H7 (cell line): ENCODE measurements around the gene QSOX1. TPM values are rescaled to one million over a fixed set of nuclear protein-coding genes. Genes with fewer than 3 reads are reported as not detected.

Source experiments
- DNase-seq: peaks from one replicate; pipeline ENCODE4 v3.0.0; 2012
- H3K27me3 ChIP-seq: 2 replicates; pipeline ENCODE4 v1.6.0; 2011; ENCODE audit warnings: mild to moderate bottlenecking, low read length; ENCODE audit not compliant: control insufficient read depth, insufficient read depth
- H3K36me3 ChIP-seq: replicated peaks from 2 replicates; pipeline ENCODE4 v1.5.1; 2011; ENCODE audit warnings: low read length; ENCODE audit not compliant: control insufficient read depth, insufficient read depth
- H3K4me3 ChIP-seq: 2 replicates; pipeline ENCODE4 v1.5.1; 2011; ENCODE audit warnings: low read depth, mild to moderate bottlenecking, control low read depth, low read length, moderate library complexity; ENCODE audit not compliant: insufficient read depth
- total RNA-seq: library from RNA; depleted of rRNA; stranded (reverse); fragments of >200 nt; shearing (Covaris generic); gene quantifications from 2 replicates; pipeline ENCODE4 v1.2.3, GENCODE V29; 2014

QSOX1 gene
- total RNA-seq, 1 experiment from 2014 or later, result 133 TPM

- Histone ChIP-seq H3K27me3 (peaks cover 18% of the 10 kb centered on the region; the same call in 1 of the 2 replicates), H3K4me3 (no peak overlapping the region), H3K36me3 (no peaks in the 10 kb centered on the region)
- no peak for DNase-seq
Observed at GRCh38 chr1:180157576-180158057, 2.9 kb downstream of the QSOX1 start.

GRCh38 chr1:180158149-180159147 is 3.8 kb downstream of the QSOX1 start:
- peaks cover 14% of the 10 kb centered on the region; the same call in 1 of the 2 replicates for H3K27me3 ChIP-seq
- no peak overlapping the region for H3K4me3 ChIP-seq
- no peaks in the 10 kb centered on the region for H3K36me3 ChIP-seq
- DNase-seq, result no peak

GRCh38 chr1:180160357-180160756 is 5.7 kb downstream of the QSOX1 start:
- peaks cover 5% of the 10 kb centered on the region; the same call in 1 of the 2 replicates for H3K27me3 ChIP-seq
- H3K4me3 ChIP-seq, result no peak overlapping the region
- no peak for DNase-seq
- H3K36me3 ChIP-seq, result no peaks in the 10 kb centered on the region

GRCh38 chr1:180163041-180163440 is 8.4 kb downstream of the QSOX1 start:
- no peak for DNase-seq
- H3K36me3 ChIP-seq, result no peaks in the 10 kb centered on the region; the same call in 1 of the 2 replicates
- no peaks in the 10 kb centered on the region for H3K27me3 ChIP-seq
- no peak overlapping the region for H3K4me3 ChIP-seq

- DNase-seq, result no peak
- no peaks in the 10 kb centered on the region for H3K27me3 ChIP-seq
- H3K36me3 ChIP-seq, result no peaks in the 10 kb centered on the region; the same call in 1 of the 2 replicates
- H3K4me3 ChIP-seq, result no peak overlapping the region
Observed at GRCh38 chr1:180165096-180165495, 10.4 kb downstream of the QSOX1 start.

GRCh38 chr1:180165509-180166435 is 11.1 kb downstream of the QSOX1 start:
- no peaks in the 10 kb centered on the region for H3K27me3 ChIP-seq
- no peak overlapping the region for H3K4me3 ChIP-seq
- no peaks in the 10 kb centered on the region; the same call in 1 of the 2 replicates for H3K36me3 ChIP-seq
- DNase-seq, result no peak

- Histone ChIP-seq H3K36me3 (no peaks in the 10 kb centered on the region; the same call in 1 of the 2 replicates), H3K4me3 (no peak overlapping the region), H3K27me3 (no peaks in the 10 kb centered on the region)
- no peak for DNase-seq
Observed at GRCh38 chr1:180166436-180166800, 11.7 kb downstream of the QSOX1 start.

GRCh38 chr1:180167021-180167701 is 12.5 kb downstream of the QSOX1 start:
- Histone ChIP-seq H3K4me3 (no peak overlapping the region), H3K36me3 (no peaks in the 10 kb centered on the region; the same call in 1 of the 2 replicates), H3K27me3 (no peaks in the 10 kb centered on the region)
- no peak for DNase-seq

- H3K27me3 ChIP-seq, result no peaks in the 10 kb centered on the region
- DNase-seq, result peak; percentile 92
- H3K36me3 ChIP-seq, result no peaks in the 10 kb centered on the region; the same call in 1 of the 2 replicates
- H3K4me3 ChIP-seq, result no peak overlapping the region
Observed at GRCh38 chr1:180167721-180168467, 13.2 kb downstream of the QSOX1 start.

GRCh38 chr1:180168786-180169639 is 14.3 kb downstream of the QSOX1 start:
- DNase-seq, result peak; percentile 92
- Histone ChIP-seq H3K27me3 (no peaks in the 10 kb centered on the region), H3K36me3 (no peaks in the 10 kb centered on the region; the same call in 1 of the 2 replicates), H3K4me3 (no peak overlapping the region)

- DNase-seq, result peak; percentile 58
- H3K27me3 ChIP-seq, result no peaks in the 10 kb centered on the region
- no peak overlapping the region for H3K4me3 ChIP-seq
- no peaks in the 10 kb centered on the region; the same call in none of the 2 replicates for H3K36me3 ChIP-seq
Observed at GRCh38 chr1:180169640-180170195, 15.0 kb downstream of the QSOX1 start.

GRCh38 chr1:180170546-180171151 is 16.0 kb downstream of the QSOX1 start:
- no peak for DNase-seq

More at GRCh38 chr1:180170546-180171151, 16.0 kb downstream of the QSOX1 start:
- H3K27me3 ChIP-seq, result no peaks in the 10 kb centered on the region
- no peak overlapping the region for H3K4me3 ChIP-seq
- H3K36me3 ChIP-seq, result no peaks in the 10 kb centered on the region; the same call in none of the 2 replicates
